ENCODE results near the gene ACE.

The ACE gene

DNA sequence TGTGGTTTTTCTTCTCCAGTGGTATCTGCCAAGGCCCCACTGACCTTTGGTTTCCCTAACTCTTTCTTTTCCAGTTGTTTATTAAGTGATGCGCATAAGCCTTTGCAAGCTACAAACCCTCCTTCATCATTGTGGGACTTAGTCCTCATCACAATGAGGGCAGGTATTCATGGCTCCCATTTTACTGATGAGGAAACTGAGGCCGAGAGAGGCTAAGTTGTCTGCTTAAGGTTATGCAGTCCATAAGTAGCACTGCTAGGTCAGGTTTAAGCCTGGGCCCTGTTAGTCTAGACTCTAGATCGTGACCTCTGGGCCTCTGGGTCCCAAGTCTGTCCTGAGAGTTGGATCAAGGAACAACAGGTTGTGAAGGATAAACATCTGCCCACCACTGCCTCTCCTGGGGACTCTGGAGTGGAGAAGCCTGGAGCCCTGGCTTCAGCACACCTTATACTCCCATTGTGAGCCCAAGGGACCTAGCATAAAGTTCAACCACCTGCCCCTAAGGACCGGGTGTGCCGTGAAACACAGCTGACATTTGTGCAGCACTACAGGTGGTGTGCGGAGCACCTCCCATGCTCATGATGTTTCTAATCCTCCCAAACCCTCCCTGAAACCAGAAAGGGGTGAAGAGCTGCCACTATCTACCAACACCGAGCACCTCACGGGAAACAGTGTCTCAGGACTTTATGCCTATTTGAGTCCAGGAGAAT lies 41.1 kb downstream of the ACE start:
- no peak for DNase-seq

- no peak for DNase-seq
Measured at GRCh38 chr17:63519116-63519881, 42.4 kb downstream of the ACE start.

DNA sequence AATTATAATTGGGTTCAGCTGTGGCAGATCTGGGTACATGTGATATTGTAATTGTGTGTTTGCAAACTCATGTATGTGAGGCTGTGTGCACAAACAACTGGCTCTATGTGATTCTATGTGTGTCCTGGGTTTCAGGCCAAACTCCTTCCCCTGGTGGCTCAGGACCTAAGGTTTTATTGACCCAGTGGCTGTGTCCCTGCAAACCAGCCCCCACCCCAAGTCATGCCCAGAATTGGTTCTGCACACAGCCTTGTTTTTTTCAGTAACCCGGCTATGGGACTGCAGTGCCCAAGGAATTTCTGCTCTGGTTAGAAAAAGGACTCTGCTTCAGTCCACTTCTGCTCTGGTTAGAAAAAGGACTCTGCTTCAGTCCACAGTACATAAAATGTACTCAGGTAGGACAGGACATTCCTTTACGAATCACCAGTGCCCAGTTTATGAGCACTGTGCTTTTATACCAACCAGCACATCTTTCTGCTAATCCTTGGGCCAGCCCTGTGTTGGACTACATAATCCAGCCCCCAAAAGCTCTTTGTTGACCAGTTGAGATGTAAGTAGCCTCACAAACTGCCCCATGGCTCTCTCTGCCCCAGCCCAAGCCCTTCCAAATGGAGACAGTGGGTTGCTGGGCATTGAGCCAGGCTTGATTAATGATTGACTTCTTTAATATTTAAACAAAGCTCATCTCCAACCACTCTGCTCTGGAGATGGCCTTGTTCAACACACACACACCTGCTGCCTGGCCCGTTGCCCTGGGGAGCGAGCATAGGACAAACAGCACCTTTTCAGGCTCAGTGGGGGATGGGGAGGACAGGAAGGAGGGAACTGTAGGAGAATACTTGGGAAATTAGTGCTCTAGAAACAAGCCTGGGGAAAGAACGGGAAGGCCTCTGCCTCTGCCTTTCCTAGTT lies 43.4 kb downstream of the ACE start:
- DNase-seq = no peak

DNA sequence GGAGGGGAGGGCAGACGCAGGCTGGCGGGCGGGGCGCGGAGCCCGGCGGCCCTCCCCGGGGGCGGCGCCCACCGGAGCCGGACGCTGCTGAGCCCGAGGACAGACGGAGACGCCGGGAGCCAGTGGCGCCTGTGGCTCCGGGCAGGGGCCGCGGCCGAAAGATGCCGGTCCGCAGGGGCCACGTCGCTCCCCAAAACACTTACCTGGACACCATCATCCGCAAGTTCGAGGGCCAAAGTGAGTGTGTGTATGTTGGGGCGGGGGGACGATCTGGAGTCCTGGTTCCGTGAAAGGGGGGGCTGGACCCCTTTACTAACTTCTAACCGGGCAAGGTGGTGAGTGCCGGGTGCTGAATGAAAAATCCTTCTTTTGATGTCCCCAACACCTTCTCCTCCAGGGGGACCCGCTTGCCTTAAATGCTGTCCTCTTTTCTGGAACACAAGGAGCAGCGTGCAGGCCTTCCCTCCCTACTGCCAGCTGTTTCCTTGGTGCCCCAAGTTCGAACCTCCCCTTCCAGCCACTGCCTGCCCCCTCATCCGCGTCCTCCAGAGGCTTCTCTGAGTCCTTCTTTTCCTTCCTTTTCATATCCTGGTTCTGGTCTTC lies 46.5 kb downstream of the ACE start, which contains the start of gene KCNH6:
Gene KCNH6, plus strand, starts transcription at position 106 of the 603 bp plus-strand sequence. Its CDS starts 56 bp downstream, at position 162.
- DNase-seq = no peak

- DNase-seq = no peak
Measured at GRCh38 chr17:63524051-63524450, 47.2 kb downstream of the ACE start.

GRCh38 chr17:63525190-63525946 lies 48.5 kb downstream of the ACE start:
- no peak for DNase-seq

- no peak for DNase-seq
Measured at GRCh38 chr17:63526861-63527260, 50.0 kb downstream of the ACE start.

- DNase-seq = no peak
Measured at GRCh38 chr17:63528183-63528582, 51.3 kb downstream of the ACE start.

DNA sequence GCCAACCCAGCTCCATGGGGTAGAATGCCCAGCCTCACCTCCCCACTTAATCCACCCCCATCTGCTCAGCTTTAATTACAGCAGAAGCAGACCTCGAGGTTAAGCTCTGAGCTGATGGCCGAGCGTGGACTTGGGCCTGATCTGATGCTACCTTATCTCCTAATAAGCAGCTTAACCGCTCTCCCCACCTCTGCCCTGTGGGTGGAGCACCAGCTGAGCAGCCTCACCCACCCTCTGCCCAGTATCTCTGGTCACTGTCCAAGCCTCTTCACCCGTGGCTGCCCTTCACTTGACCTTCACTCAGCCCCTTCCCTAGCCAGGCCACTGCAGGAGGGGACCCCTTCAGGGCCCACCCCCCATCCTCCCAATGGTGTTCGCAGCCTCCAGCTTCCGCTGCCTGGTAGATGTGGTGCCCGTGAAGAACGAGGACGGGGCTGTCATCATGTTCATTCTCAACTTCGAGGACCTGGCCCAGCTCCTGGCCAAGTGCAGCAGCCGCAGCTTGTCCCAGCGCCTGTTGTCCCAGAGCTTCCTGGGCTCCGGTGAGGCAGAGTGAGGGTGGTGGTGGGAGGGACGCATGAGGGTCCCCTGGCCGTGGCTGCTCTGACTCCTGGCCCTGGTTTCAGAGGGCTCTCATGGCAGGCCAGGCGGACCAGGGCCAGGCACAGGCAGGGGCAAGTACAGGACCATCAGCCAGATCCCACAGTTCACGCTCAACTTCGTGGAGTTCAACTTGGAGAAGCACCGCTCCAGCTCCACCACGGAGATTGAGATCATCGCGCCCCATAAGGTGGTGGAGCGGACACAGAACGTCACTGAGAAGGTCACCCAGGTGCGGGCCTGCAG lies 53.1 kb downstream of the ACE start:
- no peak for DNase-seq

DNA sequence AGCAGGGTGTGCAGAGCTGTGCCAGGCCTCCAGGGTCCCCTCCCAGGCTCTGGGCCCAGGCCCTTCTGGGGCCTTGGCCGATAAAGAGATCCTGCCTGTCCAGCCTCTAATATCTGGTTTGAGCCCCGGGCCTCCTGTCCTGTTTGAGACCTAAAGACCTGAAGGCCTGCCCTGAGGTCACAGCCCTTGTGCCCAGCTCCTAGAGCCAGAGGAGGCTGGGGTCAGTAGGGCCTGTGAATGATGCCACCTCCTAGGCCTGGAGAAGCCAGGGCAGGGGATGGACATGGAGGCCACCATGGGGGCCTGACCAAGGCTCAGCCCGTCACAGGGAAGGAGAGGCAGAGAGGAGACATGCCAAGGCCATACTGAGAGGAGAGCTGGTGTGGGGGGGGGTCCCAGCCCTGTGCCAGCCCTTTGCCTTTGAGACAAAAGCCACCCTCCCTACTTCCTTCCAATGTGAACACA lies 53.7 kb downstream of the ACE start:
- DNase-seq = no peak

DNA sequence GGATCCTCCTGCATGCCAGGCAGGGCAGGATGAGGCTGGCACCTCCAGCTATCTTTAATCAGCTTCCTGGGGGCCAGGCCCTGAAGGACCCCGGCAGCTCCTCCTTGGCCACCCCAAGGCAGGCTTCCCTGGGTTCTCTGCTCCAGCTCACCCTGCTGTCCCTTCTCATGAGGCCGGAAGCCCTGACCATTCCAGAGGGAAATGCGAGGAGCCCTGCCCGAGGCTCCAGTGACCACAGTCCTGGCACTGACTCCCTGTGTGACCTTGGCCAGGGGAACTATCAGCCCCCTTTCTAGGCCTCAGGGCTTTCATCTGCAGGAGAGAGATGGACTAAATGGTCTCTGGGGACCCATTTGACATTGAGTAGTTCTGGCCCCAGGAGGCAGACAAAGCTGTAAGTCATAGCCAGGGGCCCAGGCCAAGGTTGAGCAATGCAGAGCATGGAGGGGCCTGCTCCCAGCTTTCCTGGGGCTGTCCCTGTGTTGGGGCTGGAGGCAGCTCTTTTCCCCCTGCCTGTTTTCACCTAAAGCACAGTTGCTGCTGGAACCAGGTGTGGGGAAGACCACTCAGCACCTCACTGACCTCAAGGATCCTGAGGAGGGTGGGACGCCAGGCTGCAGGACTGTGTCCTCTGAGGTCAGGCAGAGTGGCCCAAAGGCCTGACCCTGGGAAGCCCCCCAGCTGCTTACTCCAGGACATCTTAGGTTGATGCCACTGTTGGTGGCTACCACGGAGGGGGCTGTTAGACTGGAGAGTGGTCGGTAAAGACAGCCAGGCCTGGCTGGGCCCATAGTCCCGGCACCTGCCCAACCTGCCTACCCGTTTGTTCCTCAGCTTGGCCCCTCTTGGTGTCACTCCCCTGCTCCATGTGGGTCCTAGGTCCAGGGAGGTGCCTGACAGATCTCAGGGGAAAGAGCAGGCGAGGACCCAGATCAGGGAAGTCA lies 54.4 kb downstream of the ACE start:
- DNase-seq = no peak

GRCh38 chr17:63533433-63534077 lies 56.7 kb downstream of the ACE start:
- DNase-seq = no peak

DNA sequence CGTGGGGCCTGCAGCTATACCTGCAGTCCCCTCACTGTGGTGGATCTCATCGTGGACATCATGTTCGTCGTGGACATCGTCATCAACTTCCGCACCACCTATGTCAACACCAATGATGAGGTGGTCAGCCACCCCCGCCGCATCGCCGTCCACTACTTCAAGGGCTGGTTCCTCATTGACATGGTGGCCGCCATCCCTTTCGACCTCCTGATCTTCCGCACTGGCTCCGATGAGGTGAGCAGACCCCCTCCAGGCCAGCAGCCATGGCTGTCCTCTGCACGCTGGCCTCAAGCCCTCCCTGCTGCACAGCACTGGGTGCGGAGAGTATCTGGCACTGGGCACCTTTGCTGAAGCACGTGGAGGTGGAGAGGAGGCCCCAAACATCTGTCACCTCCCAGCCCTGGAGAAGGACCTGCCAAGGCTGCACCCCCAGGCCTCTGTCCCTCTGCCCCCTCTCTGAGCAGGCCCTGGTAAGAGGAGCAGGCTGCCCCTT lies 57.3 kb downstream of the ACE start:
- no peak for DNase-seq

- DNase-seq = no peak
Measured at GRCh38 chr17:63534816-63535455, 58.1 kb downstream of the ACE start.

- no peak for DNase-seq
Measured at GRCh38 chr17:63535640-63536039, 58.8 kb downstream of the ACE start.

- no peak for DNase-seq
Measured at GRCh38 chr17:63537001-63537400, 60.1 kb downstream of the ACE start.

DNA sequence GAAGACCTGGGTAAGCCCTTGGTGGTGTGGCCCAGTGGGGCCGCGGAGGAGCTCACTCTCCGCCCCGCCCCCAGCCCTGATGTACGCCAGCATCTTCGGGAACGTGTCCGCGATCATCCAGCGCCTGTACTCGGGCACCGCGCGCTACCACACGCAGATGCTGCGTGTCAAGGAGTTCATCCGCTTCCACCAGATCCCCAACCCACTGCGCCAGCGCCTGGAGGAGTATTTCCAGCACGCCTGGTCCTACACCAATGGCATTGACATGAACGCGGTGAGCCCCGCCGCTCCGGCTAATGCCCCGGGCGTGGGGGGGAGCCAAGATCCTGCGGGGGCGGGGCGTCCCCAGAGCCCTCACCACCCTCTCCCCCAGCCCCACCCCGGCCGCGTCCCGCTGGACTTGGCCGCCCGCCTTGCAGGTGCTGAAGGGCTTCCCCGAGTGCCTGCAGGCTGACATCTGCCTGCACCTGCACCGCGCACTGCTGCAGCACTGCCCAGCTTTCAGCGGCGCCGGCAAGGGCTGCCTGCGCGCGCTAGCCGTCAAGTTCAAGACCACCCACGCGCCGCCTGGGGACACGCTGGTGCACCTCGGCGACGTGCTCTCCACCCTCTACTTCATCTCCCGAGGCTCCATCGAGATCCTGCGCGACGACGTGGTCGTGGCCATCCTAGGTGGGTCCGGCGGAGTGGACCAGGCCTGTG lies 61.3 kb downstream of the ACE start:
- DNase-seq = no peak

Data from SW 1271 (cell line).